GM23338 (cell line): ENCODE measurements around the gene KCNIP1. TPM values are rescaled to one million over a fixed set of nuclear protein-coding genes. Genes with fewer than 3 reads are reported as not detected.

ENCODE experiments used
- CREB1 ChIP-seq: fragments of 250-450 bp; sonication (Bioruptor Pico); IDR thresholded peaks from 2 replicates; pipeline ENCODE4 v1.5.0; 2020; ENCODE audit warnings: low read depth, mild to moderate bottlenecking, moderate library complexity
- EZH2 ChIP-seq: fragments of 200-600 bp; sonication (generic); IDR thresholded peaks from one replicate; pipeline ENCODE4 v1.8.0; 2017; ENCODE audit warnings: antibody characterized with exemption, mild to moderate bottlenecking, low read depth; ENCODE audit not compliant: unreplicated experiment
- JUNB ChIP-seq: IDR thresholded peaks from one replicate; pipeline ENCODE4 v1.6.1; 2016; ENCODE audit warnings: antibody characterized with exemption; ENCODE audit not compliant: unreplicated experiment
- NANOG ChIP-seq: IDR thresholded peaks from 2 replicates; pipeline ENCODE4 v1.6.1; 2016; ENCODE audit warnings: antibody characterized with exemption, borderline replicate concordance
- ZNF114 ChIP-seq: fragments of 250-450 bp; sonication (Bioruptor Pico); IDR thresholded peaks from 2 replicates; pipeline ENCODE4 v1.5.0; 2020; ENCODE audit warnings: mild to moderate bottlenecking, moderate library complexity
- polyA plus RNA-seq: library from polyadenylated mRNA; unstranded; fragments of >200 nt; fragmentation: Nextera tagmentation; extraction: Ambion mirVana; gene quantifications from 2 replicates; pipeline ENCODE4 v1.2.1, GENCODE V29; 2016
- total RNA-seq: library from RNA; depleted of rRNA; stranded (reverse); fragments of >200 nt; shearing (Covaris generic); gene quantifications from 2 replicates; pipeline ENCODE4 v1.2.3, GENCODE V29; 2014
- TF ChIP-seq, protein P1 (sequence below): fragments of 250-450 bp; sonication (Bioruptor Pico); IDR thresholded peaks from 2 replicates; pipeline ENCODE4 v1.5.0; 2020; ENCODE audit warnings: mild to moderate bottlenecking, moderate library complexity
- TF ChIP-seq, protein P2 (sequence below): IDR thresholded peaks from one replicate; pipeline ENCODE4 v1.6.1; 2018; ENCODE audit warnings: antibody characterized with exemption; ENCODE audit not compliant: unreplicated experiment
- TF ChIP-seq, protein P3 (sequence below): IDR thresholded peaks from 2 replicates; pipeline ENCODE4 v1.6.1; 2016; ENCODE audit warnings: antibody characterized with exemption

KCNIP1 gene
- total and polyA plus RNA-seq, 2 experiments from 2014 or later = 0.31 to 0.87 TPM

DNA sequence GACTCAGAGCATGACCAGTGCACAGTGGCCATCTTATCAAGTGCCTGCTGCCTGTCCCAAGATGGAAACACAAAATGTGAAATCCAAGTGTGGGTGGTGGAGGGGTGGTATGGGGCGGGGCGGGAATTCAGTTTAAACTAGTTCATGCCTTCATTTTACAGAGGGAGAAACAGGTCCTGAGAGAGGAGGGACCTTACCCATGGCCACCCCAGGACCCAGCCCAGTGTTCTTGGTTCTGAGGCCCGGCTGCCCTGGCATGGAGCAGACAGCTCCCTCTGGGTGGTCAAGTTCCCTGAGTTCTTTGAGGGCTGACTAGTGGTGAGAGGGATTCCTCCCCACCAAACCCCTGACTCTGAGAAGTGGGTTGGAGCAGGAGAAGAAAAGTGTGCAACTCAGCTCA lies 20.8 kb downstream of the KCNIP1 start (continued):
- TF ChIP-seq, protein P1, sequence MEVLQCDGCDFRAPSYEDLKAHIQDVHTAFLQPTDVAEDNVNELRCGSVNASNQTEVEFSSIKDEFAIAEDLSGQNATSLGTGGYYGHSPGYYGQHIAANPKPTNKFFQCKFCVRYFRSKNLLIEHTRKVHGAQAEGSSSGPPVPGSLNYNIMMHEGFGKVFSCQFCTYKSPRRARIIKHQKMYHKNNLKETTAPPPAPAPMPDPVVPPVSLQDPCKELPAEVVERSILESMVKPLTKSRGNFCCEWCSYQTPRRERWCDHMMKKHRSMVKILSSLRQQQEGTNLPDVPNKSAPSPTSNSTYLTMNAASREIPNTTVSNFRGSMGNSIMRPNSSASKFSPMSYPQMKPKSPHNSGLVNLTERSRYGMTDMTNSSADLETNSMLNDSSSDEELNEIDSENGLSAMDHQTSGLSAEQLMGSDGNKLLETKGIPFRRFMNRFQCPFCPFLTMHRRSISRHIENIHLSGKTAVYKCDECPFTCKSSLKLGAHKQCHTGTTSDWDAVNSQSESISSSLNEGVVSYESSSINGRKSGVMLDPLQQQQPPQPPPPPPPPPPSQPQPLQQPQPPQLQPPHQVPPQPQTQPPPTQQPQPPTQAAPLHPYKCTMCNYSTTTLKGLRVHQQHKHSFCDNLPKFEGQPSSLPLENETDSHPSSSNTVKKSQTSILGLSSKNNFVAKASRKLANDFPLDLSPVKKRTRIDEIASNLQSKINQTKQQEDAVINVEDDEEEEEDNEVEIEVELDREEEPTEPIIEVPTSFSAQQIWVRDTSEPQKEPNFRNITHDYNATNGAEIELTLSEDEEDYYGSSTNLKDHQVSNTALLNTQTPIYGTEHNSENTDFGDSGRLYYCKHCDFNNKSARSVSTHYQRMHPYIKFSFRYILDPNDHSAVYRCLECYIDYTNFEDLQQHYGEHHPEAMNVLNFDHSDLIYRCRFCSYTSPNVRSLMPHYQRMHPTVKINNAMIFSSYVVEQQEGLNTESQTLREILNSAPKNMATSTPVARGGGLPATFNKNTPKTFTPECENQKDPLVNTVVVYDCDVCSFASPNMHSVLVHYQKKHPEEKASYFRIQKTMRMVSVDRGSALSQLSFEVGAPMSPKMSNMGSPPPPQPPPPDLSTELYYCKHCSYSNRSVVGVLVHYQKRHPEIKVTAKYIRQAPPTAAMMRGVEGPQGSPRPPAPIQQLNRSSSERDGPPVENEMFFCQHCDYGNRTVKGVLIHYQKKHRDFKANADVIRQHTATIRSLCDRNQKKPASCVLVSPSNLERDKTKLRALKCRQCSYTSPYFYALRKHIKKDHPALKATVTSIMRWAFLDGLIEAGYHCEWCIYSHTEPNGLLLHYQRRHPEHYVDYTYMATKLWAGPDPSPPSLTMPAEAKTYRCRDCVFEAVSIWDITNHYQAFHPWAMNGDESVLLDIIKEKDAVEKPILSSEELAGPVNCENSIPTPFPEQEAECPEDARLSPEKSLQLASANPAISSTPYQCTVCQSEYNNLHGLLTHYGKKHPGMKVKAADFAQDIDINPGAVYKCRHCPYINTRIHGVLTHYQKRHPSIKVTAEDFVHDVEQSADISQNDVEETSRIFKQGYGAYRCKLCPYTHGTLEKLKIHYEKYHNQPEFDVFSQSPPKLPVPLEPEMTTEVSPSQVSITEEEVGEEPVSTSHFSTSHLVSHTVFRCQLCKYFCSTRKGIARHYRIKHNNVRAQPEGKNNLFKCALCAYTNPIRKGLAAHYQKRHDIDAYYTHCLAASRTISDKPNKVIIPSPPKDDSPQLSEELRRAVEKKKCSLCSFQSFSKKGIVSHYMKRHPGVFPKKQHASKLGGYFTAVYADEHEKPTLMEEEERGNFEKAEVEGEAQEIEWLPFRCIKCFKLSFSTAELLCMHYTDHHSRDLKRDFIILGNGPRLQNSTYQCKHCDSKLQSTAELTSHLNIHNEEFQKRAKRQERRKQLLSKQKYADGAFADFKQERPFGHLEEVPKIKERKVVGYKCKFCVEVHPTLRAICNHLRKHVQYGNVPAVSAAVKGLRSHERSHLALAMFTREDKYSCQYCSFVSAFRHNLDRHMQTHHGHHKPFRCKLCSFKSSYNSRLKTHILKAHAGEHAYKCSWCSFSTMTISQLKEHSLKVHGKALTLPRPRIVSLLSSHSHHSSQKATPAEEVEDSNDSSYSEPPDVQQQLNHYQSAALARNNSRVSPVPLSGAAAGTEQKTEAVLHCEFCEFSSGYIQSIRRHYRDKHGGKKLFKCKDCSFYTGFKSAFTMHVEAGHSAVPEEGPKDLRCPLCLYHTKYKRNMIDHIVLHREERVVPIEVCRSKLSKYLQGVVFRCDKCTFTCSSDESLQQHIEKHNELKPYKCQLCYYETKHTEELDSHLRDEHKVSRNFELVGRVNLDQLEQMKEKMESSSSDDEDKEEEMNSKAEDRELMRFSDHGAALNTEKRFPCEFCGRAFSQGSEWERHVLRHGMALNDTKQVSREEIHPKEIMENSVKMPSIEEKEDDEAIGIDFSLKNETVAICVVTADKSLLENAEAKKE = no peak
- TF ChIP-seq ZNF114 (no peak), NANOG (no peak), JUNB (no peak), EZH2 (no peak), CREB1 (CRISPR knock-in tag) (no peak)
- TF ChIP-seq, protein P2, sequence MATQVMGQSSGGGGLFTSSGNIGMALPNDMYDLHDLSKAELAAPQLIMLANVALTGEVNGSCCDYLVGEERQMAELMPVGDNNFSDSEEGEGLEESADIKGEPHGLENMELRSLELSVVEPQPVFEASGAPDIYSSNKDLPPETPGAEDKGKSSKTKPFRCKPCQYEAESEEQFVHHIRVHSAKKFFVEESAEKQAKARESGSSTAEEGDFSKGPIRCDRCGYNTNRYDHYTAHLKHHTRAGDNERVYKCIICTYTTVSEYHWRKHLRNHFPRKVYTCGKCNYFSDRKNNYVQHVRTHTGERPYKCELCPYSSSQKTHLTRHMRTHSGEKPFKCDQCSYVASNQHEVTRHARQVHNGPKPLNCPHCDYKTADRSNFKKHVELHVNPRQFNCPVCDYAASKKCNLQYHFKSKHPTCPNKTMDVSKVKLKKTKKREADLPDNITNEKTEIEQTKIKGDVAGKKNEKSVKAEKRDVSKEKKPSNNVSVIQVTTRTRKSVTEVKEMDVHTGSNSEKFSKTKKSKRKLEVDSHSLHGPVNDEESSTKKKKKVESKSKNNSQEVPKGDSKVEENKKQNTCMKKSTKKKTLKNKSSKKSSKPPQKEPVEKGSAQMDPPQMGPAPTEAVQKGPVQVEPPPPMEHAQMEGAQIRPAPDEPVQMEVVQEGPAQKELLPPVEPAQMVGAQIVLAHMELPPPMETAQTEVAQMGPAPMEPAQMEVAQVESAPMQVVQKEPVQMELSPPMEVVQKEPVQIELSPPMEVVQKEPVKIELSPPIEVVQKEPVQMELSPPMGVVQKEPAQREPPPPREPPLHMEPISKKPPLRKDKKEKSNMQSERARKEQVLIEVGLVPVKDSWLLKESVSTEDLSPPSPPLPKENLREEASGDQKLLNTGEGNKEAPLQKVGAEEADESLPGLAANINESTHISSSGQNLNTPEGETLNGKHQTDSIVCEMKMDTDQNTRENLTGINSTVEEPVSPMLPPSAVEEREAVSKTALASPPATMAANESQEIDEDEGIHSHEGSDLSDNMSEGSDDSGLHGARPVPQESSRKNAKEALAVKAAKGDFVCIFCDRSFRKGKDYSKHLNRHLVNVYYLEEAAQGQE = no peak
- TF ChIP-seq, protein P3, sequence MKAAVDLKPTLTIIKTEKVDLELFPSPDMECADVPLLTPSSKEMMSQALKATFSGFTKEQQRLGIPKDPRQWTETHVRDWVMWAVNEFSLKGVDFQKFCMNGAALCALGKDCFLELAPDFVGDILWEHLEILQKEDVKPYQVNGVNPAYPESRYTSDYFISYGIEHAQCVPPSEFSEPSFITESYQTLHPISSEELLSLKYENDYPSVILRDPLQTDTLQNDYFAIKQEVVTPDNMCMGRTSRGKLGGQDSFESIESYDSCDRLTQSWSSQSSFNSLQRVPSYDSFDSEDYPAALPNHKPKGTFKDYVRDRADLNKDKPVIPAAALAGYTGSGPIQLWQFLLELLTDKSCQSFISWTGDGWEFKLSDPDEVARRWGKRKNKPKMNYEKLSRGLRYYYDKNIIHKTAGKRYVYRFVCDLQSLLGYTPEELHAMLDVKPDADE = no peak
